ENCODE measurements around the gene ZNF384.
A peak's percentile ranks its signal among the peaks of the same experiment; 100 is the strongest.

Gene ZNF384

GRCh38 chr12:6688999-6689882, at the start of gene ZNF384:
Gene ZNF384, minus strand, starts transcription at chr12:6689375. Its CDS starts 9,855 bp downstream, at chr12:6679520.
- Histone ChIP-seq H3K27me3 (ENCODE audit: insufficient read depth, low read depth, severe bottlenecking) (no peaks in the 10 kb centered on the region), H3K9me3 (ENCODE audit: severe bottlenecking) (no peaks in the 10 kb centered on the region), H3K36me3 (peaks cover 32% of the 10 kb centered on the region), H3K4me3 (ENCODE audit: low read depth, low read length) (peak within 1 kb of the TSS; percentile 51), H3K27ac (peak within 1 kb of the TSS; percentile 99)
- peak; percentile 97 for DNase-seq
- TF ChIP-seq CTCF (IDR thresholded peaks at IDR 0.05; ENCODE audit: low read depth, low read length), result no peak

- no peaks in the 10 kb centered on the region; the same call in 1 of the 2 replicates for H3K36me3 ChIP-seq
- no peak overlapping the region for H3K27ac ChIP-seq
- no peak for DNase-seq
- no peak for TF ChIP-seq CTCF (IDR thresholded peaks at IDR 0.05; ENCODE audit: low read depth, low read length)
- no peaks in the 10 kb centered on the region for H3K9me3 ChIP-seq (ENCODE audit: severe bottlenecking)
- no peaks in the 10 kb centered on the region for H3K27me3 ChIP-seq (ENCODE audit: insufficient read depth, low read depth, severe bottlenecking)
- no peak overlapping the region for H3K4me3 ChIP-seq (ENCODE audit: low read depth, low read length)
Observed at GRCh38 chr12:6736754-6737153, 47.6 kb upstream of the ZNF384 start.

GRCh38 chr12:6735448-6736191, 46.4 kb upstream of the ZNF384 start:
- Histone ChIP-seq H3K36me3 (peaks cover 9% of the 10 kb centered on the region), H3K4me3 (ENCODE audit: low read depth, low read length) (no peak overlapping the region), H3K9me3 (ENCODE audit: severe bottlenecking) (no peaks in the 10 kb centered on the region), H3K27ac (peak overlapping the region; percentile 60), H3K27me3 (ENCODE audit: insufficient read depth, low read depth, severe bottlenecking) (no peaks in the 10 kb centered on the region)
- peak; percentile 72 for DNase-seq
- TF ChIP-seq CTCF (IDR thresholded peaks at IDR 0.05; ENCODE audit: low read depth, low read length), result peak; percentile 81

- Histone ChIP-seq H3K36me3 (peaks cover 14% of the 10 kb centered on the region), H3K27ac (no peak overlapping the region), H3K9me3 (ENCODE audit: severe bottlenecking) (no peaks in the 10 kb centered on the region), H3K4me3 (ENCODE audit: low read depth, low read length) (no peak overlapping the region), H3K27me3 (ENCODE audit: insufficient read depth, low read depth, severe bottlenecking) (no peaks in the 10 kb centered on the region)
- DNase-seq, result peak; percentile 34
- TF ChIP-seq CTCF (IDR thresholded peaks at IDR 0.05; ENCODE audit: low read depth, low read length), result no peak
Observed at GRCh38 chr12:6734506-6735387, 45.6 kb upstream of the ZNF384 start.

- TF ChIP-seq CTCF (IDR thresholded peaks at IDR 0.05; ENCODE audit: low read depth, low read length), result no peak
- H3K27ac ChIP-seq, result no peak overlapping the region
- no peak overlapping the region for H3K4me3 ChIP-seq (ENCODE audit: low read depth, low read length)
- no peaks in the 10 kb centered on the region for H3K27me3 ChIP-seq (ENCODE audit: insufficient read depth, low read depth, severe bottlenecking)
- no peak for DNase-seq
- peaks cover 28% of the 10 kb centered on the region for H3K36me3 ChIP-seq
- H3K9me3 ChIP-seq (ENCODE audit: severe bottlenecking), result no peaks in the 10 kb centered on the region
Observed at GRCh38 chr12:6730169-6730568, 41.0 kb upstream of the ZNF384 start.
